PC-3 (cell line): ENCODE data around the gene SLC17A8.

Experiments used
- CTCF ChIP-seq: fragments of 300-600 bp; sonication (generic); conservative IDR thresholded peaks from 2 replicates; pipeline ENCODE4 v1.5.1; 2017; ENCODE audit warnings: antibody characterized with exemption, low read depth, mild to moderate bottlenecking, low read length
- EZH2 ChIP-seq: fragments of 300-600 bp; sonication (generic); IDR thresholded peaks from one replicate; pipeline ENCODE4 v1.6.1; 2017; ENCODE audit warnings: antibody characterized with exemption, mild to moderate bottlenecking, low read length; ENCODE audit not compliant: unreplicated experiment
- EZH2phosphoT487 ChIP-seq: fragments of 300-600 bp; sonication (generic); IDR thresholded peaks from 2 replicates; pipeline ENCODE4 v1.6.1; 2018; ENCODE audit warnings: mild to moderate bottlenecking, antibody characterized with exemption, low read length, borderline replicate concordance

DNA sequence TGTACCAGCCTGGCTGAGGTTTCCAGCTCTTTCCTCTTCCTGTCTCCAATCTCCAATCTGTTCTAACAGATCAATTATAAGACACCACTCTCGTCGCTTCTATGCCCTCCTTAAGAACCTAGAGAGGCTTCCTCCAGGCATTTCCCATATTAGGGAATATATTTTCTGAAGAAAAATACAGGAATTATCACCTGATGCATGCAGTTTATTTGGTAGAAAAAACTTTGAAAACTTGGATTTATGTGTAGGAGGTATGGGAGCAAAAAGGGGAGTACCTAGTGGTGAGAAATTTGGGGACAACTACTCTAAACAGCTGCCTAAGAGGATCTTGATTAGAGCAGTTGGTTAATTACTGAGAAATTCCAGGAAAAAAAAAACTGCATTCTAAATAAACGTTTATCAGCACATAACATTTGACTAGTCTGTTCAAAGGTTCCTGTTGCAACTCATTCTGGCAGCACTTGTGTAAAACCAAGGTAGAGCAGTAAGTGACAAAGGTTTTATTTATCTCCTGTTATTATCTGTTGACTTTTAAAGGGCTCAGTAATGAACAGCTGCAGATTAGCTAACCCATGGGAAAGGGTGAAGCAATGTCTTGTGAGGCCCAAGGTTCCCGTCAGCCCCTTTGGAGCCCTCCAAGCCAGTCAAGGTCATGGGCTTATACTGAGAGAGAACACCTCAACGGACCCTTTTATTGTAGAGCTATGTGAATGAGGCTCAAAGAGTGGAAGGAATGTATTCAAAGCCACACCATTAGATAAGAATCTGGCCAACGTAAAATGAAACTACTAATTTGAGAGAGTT, 80.4 kb downstream of the SLC17A8 start:
- TF ChIP-seq CTCF (no peak), EZH2 (no peak), EZH2phosphoT487 (no peak)
